HG02678 (cell line): ENCODE data around the gene RASA3.
"Not testable (repeated sequence)": the region's sequence is repeated elsewhere in the genome, so short reads cannot be mapped to it uniquely, and the experiment has no call there.

Source experiments
- ATAC-seq: cut with Tn5 transposase; IDR thresholded peaks from one replicate; pipeline ENCODE4 v1.9.1; 2021; ENCODE audit warnings: mild to moderate bottlenecking, moderate library complexity; ENCODE audit not compliant: unreplicated experiment

The RASA3 gene

GRCh38 chr13:114157869-114158495 lies 25.6 kb upstream of the RASA3 start:
- ATAC-seq: no peak

GRCh38 chr13:114155926-114156883 lies 23.8 kb upstream of the RASA3 start:
- ATAC-seq: no peak

GRCh38 chr13:114155320-114155719 lies 22.9 kb upstream of the RASA3 start:
- no peak for ATAC-seq

DNA sequence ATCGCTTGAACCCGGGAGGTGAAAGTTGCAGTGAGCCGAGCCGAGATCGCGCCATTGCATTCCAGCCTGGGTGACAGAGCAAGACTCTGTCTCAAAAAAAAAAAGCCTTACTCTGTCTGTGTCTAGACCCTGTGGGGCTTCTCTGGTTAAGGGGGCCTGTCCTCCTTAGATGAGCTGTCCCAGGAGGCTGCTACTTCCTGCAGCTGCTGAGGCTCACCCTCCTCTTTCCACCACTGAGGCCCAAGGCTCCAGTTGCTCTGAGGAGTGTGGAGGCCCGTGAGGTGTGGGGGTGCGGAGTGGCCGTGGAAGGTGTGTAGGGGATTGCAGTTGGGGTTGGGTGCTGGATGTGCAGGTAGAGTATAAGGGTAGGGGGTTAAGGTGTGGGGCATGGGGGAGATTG lies 22.1 kb upstream of the RASA3 start:
- no peak for ATAC-seq

DNA sequence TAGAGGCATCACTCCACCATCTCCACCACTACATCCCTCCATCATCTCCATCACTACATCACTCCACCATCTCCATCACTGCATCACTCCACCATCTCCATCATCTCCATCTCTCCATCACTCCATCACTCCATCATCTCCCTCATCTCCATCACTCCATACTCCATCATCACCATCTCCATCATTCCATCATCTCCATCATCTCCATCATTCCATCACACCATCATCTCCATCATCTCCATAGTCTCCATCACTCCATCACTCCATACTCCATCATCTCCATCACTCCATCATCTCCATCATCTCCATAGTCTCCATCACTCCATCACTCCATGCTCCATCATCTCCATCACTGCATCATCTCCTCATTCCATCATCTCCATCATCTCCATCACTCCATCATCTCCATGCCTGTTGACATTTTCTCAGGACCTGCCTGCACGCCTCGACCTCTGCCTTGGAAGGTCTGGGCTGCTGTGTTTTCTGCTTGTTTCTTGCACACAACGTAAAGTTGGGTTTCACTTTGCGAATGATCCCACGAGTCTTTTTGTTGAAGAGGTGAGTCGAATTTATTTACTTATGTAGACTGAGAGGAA lies 21.2 kb upstream of the RASA3 start:
- ATAC-seq: no peak

DNA sequence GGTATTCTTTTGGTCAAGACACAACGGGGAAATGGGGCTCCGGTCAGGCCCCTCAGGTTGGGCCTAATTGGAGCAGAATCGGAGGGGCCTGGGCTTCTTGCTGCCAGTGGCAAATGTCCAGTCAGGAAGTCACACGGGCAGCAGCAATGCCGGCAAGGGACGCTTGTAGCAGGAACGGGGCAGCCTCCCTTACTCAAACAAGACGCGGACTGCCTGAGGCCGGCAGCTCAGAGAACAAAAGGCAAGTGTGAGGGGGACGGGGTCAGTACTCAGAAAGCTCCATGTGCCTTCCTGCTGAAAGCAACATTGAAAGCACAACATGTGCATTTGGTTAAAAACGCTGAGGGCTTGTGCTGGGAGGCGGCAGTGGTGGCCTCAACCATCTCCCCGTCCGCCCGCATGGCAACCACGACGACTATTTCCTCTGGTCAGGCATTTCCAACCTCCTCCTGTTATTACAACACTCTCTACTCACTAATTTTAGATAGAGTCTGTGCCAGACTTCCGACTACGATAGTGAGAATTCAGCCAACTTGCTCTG lies 20.5 kb upstream of the RASA3 start:
- ATAC-seq: no peak

- ATAC-seq: no peak
These were observed 19.8 kb upstream of the RASA3 start for GRCh38 chr13:114152285-114152645.

DNA sequence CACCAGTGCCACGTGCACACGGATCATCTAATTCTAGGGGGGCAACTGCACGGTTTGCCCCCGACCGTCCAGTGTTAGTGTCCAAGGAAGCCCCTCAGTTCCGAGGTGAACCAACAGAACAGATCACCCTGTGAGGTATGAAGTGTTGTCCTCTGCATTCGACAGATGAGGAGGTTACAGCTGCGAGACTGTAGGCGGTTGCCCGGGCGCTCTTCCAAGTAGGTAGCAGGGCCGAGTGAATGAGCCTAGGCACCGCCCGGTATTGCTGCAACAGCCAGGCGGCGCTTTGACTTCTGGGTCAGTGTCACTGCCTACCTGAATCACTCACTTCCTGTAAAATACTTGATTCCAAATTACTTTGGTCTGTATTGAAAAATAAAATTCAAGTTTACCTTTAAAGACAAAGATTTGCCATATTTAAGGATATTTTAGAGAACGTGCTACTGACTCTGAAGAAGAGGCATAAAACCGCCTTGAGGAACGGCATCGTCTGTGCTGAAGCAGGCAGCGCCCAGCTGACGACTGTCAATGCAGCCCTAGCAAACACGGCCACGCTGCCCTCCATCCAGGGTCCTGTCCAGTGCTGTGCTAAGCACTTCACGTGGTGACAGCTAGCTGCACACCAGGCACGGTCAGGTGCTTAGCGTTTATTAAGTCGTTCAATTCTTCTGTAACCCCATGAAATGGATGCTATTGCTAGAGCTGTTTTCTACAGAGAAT lies 19.3 kb upstream of the RASA3 start:
- no peak for ATAC-seq

GRCh38 chr13:114151031-114151430 lies 18.6 kb upstream of the RASA3 start:
- no peak for ATAC-seq

DNA sequence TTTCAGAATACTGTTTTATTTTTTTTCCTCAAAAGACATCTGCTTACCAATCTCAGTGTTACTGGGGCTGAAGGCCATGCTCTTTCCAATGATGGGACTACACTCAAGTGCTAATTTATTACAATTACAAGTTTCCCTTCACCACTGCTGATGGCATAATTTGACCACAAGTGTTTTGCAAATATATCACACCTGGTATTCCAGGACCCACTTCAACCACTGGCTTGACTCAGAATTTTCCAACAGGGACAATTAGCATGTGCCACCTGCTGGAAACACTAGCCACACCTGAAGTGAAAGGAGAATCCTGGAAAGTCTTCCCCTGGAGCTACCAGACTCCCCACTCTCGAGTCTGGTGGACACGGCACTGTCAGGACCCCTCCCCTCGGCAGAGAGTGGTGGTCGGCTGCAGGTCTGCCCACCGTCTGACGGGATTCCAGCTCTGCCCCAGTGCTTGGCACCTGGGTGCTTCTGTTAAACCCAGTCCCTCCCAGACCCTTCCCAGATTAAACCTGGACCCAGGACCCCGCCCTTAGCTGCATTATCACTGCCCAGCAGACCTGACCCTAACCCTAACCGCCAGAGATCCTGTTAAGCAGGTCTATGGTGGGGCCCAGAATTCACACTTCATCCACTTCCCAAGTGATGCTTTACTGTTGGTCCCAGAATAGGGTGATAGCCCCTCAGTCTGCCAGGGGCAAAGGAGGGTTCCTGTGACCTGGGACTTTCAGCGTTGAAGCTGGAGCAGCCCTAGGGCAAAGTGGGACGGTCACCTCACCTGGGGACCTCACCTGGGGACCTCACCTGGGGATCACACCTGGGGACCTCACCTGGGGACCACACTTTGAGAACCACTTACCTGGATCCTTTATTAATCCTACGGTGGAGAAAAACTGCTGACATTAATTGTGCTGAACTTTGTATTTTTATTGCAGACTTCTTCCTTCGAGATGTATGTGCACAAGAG lies 17.6 kb upstream of the RASA3 start:
- ATAC-seq: no peak

DNA sequence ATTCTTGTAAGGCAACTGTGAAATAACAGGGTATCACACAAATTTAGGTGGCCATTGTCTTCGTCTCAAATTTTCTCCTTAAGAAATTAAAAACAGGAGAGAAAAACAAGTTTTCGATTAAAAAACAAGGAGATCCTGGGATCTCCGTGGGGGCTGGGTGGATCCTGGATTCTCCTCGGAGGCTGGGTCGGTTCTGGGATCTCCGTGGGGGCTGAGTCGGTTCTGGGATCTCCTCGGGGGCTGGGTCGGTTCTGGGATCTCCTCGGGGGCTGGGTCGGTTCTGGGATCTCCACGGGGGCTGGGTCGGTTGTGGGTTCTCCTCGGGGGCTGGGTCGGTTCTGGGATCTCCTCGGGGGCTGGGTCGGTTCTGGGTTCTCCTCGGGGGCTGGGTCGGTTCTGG lies 16.5 kb upstream of the RASA3 start:
- not testable (repeated sequence) for ATAC-seq

DNA sequence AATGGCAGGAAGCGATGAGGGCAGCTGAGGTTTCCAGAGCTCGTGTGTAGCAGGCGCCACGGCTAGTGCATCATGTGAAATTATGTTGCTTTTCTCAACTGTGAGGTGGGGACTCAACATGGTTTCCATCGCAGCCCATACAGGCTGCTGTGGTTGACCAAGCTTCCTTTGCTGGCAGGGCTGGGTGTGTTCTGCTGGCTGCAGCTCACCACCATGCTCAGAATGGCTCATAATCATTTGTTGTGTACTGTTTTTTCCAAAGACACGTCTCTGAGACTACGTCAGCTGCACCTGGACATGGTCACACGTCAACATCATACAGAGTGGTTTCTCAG lies 16.1 kb upstream of the RASA3 start:
- peak; percentile 76 for ATAC-seq

DNA sequence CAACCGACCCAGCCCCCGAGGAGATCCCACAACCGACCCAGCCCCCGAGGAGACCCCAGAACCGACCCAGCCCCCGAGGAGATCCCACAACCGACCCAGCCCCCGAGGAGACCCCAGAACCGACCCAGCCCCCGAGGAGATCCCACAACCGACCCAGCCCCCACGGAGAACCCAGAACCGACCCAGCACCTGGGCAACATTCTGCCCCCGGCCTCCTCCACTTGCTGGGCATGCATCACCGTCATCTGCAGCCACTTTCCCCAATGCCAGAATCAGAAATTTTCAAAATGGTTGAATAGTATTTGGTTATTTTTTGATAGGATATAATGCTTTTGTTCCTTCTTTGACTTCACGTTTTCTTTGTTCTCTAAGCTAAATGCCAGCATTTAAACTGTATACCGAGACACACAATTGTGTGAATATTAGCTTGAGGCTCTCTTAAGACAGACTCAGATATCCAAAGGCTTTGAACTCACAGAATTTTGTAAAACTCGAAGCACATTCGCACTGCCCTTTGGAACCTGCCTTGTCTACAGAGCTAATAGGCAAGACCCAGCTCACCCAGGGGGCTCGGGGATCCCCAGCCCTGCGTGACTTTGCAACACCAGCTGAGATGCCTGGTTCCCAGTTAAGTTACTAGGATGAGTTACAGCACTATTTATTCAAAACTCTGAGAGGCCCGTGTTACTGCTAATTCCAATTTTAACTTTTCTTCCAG lies 15.5 kb upstream of the RASA3 start:
- ATAC-seq: peak; percentile 31

GRCh38 chr13:114146629-114147028 lies 14.2 kb upstream of the RASA3 start:
- no peak for ATAC-seq

- ATAC-seq: no peak
These were observed 13.8 kb upstream of the RASA3 start for GRCh38 chr13:114146173-114146572.

- no peak for ATAC-seq
These were observed 13.3 kb upstream of the RASA3 start for GRCh38 chr13:114145722-114146121.

DNA sequence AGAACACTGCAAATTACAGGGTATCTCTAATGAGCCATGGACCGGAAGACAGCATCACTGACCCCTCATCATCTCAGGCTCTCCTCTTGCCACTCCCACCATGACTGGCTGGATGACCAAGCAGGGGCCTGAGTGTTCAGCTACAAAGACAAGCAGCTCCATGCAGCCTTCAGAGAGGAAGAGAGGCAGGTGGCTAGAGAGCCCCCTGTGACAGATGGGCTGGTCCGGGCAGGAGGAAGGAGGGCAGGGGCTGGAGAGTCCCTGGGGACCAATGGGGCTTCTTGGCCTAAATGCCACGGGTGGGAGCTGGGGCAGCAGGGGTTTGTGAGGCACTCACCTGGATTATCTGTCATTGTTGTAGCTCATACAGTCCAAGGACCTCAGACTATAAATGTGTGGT lies 12.8 kb upstream of the RASA3 start:
- no peak for ATAC-seq

DNA sequence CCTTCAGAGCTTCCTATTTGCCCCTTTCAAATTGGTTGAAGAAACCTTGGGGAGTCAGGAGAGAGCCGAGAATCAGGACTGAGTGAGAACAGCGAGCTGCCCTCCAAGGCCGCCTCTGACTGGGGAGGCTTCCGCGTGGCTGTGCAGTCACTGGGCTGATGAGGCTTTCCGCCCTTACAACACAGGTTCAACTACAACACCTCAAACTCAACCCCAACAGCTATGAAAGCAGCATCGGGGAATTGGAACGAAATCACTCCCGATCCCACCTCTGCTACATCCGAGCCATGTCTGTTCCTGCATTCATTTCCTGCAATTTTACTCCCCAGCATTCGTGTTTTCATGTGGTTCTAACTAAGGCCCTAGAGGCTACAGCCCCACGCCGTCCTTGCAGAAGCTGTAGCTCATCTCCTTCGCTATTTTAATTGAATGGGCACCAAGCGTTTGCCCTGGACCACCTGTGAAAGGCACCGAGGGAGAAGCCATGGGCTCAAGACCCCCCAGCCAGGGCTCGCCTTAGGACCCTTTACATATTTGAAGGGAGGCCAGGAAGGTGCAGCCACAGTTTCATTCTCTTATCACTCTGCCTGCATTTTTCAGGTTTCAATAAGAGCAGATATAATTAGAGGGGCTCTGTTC lies 12.3 kb upstream of the RASA3 start:
- no peak for ATAC-seq
